HL-60 (cell line): ENCODE results near the gene CLIC6.

Source experiments
- GABPA ChIP-seq: IDR thresholded peaks from 2 replicates; pipeline ENCODE4 v1.6.1; 2012; ENCODE audit warnings: low read depth
- POLR2AphosphoS5 ChIP-seq: IDR thresholded peaks from 2 replicates; pipeline ENCODE4 v1.6.1; 2012; ENCODE audit warnings: low read depth
- REST ChIP-seq: IDR thresholded peaks from 2 replicates; pipeline ENCODE4 v1.6.1; 2012; ENCODE audit warnings: low read depth; ENCODE audit not compliant: insufficient replicate concordance
- SPI1 ChIP-seq: IDR thresholded peaks from 2 replicates; pipeline ENCODE4 v1.6.1; 2012; ENCODE audit warnings: low read depth, mild to moderate bottlenecking, borderline replicate concordance
- TF ChIP-seq, protein P1 (sequence below): IDR thresholded peaks from one replicate; pipeline ENCODE4 v1.5.1; 2011; ENCODE audit warnings: low read length, control low read depth, inconsistent platforms; ENCODE audit not compliant: insufficient read depth

DNA sequence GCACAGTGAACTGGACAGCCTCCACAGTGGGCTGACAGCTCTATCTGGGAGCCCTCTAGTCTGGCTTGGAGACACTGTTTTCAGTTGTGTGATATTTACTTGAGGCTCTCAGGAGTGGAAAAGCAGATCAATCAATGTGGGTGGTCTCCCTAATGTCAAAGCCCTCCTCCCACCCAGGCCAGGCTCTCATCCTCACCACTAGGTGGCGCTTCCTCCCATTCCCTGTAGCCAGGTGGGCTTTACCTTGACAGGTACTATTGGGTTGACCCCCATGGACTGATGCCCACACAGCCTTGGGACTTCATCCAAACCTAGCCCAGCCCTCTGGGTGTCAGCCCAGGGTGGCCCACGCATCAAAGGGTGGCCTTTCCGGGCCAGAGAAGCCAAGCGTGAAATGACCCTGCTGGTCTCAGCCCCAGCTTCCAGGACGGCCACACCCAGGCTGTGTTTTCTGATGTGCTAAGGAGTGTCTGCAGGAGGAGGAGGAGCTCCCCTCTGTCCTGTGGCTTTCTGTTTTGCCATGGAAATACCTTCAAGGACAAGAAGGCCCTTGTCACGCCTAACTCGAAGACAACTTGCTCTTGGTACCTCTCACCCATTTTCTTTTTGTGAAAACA lies 54.0 kb downstream of the CLIC6 start:
- TF ChIP-seq, protein P1, sequence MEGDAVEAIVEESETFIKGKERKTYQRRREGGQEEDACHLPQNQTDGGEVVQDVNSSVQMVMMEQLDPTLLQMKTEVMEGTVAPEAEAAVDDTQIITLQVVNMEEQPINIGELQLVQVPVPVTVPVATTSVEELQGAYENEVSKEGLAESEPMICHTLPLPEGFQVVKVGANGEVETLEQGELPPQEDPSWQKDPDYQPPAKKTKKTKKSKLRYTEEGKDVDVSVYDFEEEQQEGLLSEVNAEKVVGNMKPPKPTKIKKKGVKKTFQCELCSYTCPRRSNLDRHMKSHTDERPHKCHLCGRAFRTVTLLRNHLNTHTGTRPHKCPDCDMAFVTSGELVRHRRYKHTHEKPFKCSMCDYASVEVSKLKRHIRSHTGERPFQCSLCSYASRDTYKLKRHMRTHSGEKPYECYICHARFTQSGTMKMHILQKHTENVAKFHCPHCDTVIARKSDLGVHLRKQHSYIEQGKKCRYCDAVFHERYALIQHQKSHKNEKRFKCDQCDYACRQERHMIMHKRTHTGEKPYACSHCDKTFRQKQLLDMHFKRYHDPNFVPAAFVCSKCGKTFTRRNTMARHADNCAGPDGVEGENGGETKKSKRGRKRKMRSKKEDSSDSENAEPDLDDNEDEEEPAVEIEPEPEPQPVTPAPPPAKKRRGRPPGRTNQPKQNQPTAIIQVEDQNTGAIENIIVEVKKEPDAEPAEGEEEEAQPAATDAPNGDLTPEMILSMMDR, result peak; percentile 52
- TF ChIP-seq POLR2AphosphoS5 (no peak), SPI1 (no peak), REST (no peak), GABPA (no peak)
